Measurements from ENCODE around the gene EPN2. TPM values are rescaled to one million over a fixed set of nuclear protein-coding genes. Genes with fewer than 3 reads are reported as not detected.

EPN2 gene
- total and polyA plus RNA-seq, 10 of the 15 experiments (the other 5 are each of a cell fraction or from before 2014, with no cell fraction given): 0.26 to 8.4 (median 4.7) TPM

DNA sequence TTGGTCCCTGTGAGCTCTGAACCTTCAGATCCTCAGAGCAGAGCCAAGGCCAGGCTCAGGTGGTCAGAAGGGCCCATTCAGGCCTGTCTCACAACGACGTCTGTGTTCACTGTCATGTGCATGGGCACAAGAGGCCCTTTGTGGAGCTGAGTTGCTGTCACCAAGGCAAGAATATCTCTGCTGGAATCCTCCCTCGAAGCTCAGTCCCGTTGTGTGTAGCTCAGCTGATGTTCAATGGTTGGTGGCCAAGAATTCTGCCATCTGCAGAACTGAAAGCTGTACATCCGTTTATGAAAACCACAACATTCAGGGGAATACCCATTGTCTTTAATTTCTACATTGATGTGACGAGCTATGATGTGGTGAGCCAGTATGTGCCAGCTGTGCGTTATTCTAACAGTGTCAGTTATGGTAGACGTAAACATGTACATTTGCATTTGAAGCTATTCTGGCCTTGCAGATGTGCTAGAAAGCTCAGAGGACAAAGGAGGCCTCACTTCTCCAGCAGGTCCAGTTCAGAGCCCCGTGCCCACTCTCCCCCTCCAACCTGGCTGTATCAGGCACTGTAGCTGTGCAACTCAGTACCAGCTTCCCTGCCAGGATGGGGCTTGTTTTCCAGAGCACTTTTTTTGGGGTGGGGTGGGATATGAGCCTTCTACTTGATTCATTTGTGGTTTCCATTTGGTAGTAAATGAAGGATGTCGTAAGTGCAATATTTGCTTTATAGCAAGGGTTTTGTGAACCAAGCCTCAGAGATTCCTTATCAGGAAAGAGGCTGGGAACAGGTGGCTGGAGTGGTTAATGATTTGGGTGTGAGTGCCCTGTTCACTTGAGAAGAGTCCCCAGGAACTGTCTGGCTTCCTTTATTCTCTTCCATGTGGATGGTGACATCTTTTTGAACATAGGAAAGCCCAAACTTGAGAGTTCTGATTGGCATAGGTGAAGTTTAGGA lies 69.3 kb downstream of the EPN2 start (continued):
- TF ChIP-seq BMI1 (IDR thresholded peaks at IDR 0.05; ENCODE audit: borderline replicate concordance): 0 out of 2 replicates have a peak, but pooled peaks have one; percentile 24
- peak; percentile 84 to 86; a peak in 3 of 4 replicates for TF ChIP-seq IKZF2 (IDR thresholded peaks at IDR 0.05)
- TF ChIP-seq, protein P1, sequence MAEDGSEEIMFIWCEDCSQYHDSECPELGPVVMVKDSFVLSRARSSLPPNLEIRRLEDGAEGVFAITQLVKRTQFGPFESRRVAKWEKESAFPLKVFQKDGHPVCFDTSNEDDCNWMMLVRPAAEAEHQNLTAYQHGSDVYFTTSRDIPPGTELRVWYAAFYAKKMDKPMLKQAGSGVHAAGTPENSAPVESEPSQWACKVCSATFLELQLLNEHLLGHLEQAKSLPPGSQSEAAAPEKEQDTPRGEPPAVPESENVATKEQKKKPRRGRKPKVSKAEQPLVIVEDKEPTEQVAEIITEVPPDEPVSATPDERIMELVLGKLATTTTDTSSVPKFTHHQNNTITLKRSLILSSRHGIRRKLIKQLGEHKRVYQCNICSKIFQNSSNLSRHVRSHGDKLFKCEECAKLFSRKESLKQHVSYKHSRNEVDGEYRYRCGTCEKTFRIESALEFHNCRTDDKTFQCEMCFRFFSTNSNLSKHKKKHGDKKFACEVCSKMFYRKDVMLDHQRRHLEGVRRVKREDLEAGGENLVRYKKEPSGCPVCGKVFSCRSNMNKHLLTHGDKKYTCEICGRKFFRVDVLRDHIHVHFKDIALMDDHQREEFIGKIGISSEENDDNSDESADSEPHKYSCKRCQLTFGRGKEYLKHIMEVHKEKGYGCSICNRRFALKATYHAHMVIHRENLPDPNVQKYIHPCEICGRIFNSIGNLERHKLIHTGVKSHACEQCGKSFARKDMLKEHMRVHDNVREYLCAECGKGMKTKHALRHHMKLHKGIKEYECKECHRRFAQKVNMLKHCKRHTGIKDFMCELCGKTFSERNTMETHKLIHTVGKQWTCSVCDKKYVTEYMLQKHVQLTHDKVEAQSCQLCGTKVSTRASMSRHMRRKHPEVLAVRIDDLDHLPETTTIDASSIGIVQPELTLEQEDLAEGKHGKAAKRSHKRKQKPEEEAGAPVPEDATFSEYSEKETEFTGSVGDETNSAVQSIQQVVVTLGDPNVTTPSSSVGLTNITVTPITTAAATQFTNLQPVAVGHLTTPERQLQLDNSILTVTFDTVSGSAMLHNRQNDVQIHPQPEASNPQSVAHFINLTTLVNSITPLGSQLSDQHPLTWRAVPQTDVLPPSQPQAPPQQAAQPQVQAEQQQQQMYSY (CRISPR knock-in tag; IDR thresholded peaks at IDR 0.05): no peak
- TF ChIP-seq ZNF384 (IDR thresholded peaks at IDR 0.05; ENCODE audit: borderline replicate concordance, low read depth, low read length): no peak
- TF ChIP-seq NR2C2 (IDR thresholded peaks at IDR 0.05; ENCODE audit: borderline replicate concordance, control insufficient read depth, insufficient read length, low read depth): no peak
- no peak for TF ChIP-seq JUND (IDR thresholded peaks at IDR 0.05; ENCODE audit: low read depth, low read length)
- no peak for TF ChIP-seq MEF2B (IDR thresholded peaks at IDR 0.05; ENCODE audit: partially characterized antibody, poor library complexity, severe bottlenecking)
- TF ChIP-seq FOXK2 (IDR thresholded peaks at IDR 0.05): peak; percentile 70
- TF ChIP-seq ASH2L (IDR thresholded peaks at IDR 0.05; ENCODE audit: borderline replicate concordance, low read depth): no peak
- TF ChIP-seq TARDBP (IDR thresholded peaks at IDR 0.05; ENCODE audit: borderline replicate concordance): no peak
- TF ChIP-seq, protein P2, sequence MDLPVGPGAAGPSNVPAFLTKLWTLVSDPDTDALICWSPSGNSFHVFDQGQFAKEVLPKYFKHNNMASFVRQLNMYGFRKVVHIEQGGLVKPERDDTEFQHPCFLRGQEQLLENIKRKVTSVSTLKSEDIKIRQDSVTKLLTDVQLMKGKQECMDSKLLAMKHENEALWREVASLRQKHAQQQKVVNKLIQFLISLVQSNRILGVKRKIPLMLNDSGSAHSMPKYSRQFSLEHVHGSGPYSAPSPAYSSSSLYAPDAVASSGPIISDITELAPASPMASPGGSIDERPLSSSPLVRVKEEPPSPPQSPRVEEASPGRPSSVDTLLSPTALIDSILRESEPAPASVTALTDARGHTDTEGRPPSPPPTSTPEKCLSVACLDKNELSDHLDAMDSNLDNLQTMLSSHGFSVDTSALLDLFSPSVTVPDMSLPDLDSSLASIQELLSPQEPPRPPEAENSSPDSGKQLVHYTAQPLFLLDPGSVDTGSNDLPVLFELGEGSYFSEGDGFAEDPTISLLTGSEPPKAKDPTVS (IDR thresholded peaks at IDR 0.05; ENCODE audit: low read depth, low read length): no peak
- TF ChIP-seq NR2F1 (conservative IDR thresholded peaks at IDR 0.05): 0 out of 2 replicates have a peak, but pooled peaks have one; percentile 26
- TF ChIP-seq, protein P3, sequence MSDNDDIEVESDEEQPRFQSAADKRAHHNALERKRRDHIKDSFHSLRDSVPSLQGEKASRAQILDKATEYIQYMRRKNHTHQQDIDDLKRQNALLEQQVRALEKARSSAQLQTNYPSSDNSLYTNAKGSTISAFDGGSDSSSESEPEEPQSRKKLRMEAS (IDR thresholded peaks at IDR 0.05; ENCODE audit: low read depth, low read length): no peak
- no peak for TF ChIP-seq IRF5 (IDR thresholded peaks at IDR 0.05; ENCODE audit: borderline replicate concordance)
- no peak for TF ChIP-seq CEBPB (IDR thresholded peaks at IDR 0.05; ENCODE audit: borderline replicate concordance in 1 of 2, low read depth in 2 of 2, low read length in 2 of 2)
- TF ChIP-seq, protein P4, sequence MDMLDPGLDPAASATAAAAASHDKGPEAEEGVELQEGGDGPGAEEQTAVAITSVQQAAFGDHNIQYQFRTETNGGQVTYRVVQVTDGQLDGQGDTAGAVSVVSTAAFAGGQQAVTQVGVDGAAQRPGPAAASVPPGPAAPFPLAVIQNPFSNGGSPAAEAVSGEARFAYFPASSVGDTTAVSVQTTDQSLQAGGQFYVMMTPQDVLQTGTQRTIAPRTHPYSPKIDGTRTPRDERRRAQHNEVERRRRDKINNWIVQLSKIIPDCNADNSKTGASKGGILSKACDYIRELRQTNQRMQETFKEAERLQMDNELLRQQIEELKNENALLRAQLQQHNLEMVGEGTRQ (IDR thresholded peaks at IDR 0.05; ENCODE audit: borderline replicate concordance, low read depth, low read length): no peak
- TF ChIP-seq, protein P5, sequence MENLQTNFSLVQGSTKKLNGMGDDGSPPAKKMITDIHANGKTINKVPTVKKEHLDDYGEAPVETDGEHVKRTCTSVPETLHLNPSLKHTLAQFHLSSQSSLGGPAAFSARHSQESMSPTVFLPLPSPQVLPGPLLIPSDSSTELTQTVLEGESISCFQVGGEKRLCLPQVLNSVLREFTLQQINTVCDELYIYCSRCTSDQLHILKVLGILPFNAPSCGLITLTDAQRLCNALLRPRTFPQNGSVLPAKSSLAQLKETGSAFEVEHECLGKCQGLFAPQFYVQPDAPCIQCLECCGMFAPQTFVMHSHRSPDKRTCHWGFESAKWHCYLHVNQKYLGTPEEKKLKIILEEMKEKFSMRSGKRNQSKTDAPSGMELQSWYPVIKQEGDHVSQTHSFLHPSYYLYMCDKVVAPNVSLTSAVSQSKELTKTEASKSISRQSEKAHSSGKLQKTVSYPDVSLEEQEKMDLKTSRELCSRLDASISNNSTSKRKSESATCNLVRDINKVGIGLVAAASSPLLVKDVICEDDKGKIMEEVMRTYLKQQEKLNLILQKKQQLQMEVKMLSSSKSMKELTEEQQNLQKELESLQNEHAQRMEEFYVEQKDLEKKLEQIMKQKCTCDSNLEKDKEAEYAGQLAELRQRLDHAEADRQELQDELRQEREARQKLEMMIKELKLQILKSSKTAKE (IDR thresholded peaks at IDR 0.05; ENCODE audit: low read depth, poor library complexity, severe bottlenecking): peak; percentile 41
- TF ChIP-seq MEF2A (IDR thresholded peaks at IDR 0.05; ENCODE audit: insufficient read depth, low read depth, low read length): no peak

Measured in GM12878 (cell line).